GM04504 (cell line): ENCODE measurements around the gene GFPT1.
"Not testable (repeated sequence)": the region's sequence is repeated elsewhere in the genome, so short reads cannot be mapped to it uniquely, and the experiment has no call there.

ENCODE experiments used
- DNase-seq: peaks from one replicate; pipeline ENCODE4 v3.0.0-alpha.2; 2012; ENCODE audit warnings: low read depth

GFPT1 gene

DNA sequence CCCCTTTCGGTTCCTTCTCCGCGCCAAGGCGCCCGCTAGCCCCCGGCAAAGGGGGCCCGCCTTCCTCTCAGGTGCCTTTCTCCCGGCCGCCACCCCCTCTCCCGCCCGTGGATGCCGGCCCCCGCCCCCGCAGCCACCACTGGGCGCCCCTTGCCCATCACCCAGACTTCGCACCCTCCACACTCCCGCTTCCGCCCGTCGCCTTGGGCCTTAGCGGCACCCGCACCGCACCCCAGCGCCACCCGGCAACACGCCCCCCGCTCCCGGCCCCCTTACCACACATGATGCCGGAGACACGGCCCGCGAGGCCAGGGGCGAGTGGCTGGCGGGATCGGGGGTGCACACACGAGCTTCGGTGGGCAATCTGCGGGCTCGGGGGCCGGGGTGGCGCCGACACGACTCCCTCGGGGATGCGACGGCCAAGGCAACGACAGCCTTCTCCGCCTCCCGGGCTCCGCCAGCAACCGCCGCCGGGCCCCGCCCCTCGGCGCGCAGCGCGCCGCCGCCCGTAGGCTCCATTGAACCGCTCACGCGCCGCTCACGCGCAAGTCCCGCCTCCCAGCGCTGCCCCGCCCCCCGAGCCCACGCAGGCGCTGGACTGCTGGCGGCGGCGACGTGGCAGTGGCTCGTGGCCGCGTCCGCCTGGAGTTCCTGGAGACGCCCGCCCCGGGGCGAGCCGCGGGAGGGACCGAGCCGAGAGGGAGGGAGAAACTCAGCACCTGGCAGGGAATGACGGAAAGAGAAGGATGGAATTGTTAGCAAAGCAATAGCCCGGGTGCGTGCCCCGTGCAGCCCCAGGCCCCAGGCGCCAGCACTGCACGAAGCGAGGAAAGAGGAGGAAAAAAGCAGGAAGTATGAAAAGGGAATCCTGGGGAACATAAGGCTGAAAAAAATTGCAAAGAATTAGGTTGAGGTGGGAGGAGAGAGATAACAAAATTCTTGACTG is at the start of gene GFPT1:
GFPT1 (minus strand) TSS at position 439 of the 946 bp plus-strand sequence; CDS start at position 283, 156 bp downstream.
- peak; percentile 89 for DNase-seq

DNA sequence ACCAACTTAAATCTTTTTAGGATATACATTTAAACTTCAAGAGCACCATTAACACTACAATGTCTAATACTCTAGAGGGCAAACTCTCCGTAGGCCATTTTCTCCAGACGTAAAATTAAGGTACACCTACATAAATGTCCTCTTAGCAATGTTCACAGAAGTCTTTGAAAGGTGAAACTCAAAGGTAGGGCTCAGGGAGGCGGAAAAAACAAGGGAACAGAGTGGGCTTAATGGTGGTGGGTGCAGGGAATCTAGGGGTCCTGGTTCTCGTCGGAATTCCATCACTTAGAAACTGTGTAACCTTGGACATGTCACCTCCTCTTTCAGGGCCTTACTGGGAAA is 49.5 kb upstream of the GFPT1 start:
- DNase-seq: no peak

DNA sequence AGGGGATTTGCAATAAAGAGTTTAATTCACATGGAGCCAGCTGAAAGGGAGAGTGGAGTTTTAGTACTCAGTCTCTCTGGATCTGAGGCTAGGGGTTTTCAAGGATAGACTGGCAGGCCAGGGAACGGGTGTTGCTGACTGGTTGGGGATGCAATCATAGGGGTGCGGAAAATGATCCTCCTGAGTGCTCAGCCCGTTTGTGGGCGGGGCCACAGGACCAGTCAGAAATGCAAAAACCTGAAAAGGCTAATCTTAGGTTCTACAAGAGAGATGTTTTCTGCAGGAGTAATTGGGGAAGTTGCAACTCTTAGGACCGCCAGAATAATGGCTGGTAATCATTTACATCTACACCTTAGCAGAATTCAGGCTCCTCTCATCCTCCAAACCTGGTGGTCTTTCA is 47.7 kb upstream of the GFPT1 start:
- no peak for DNase-seq

DNA sequence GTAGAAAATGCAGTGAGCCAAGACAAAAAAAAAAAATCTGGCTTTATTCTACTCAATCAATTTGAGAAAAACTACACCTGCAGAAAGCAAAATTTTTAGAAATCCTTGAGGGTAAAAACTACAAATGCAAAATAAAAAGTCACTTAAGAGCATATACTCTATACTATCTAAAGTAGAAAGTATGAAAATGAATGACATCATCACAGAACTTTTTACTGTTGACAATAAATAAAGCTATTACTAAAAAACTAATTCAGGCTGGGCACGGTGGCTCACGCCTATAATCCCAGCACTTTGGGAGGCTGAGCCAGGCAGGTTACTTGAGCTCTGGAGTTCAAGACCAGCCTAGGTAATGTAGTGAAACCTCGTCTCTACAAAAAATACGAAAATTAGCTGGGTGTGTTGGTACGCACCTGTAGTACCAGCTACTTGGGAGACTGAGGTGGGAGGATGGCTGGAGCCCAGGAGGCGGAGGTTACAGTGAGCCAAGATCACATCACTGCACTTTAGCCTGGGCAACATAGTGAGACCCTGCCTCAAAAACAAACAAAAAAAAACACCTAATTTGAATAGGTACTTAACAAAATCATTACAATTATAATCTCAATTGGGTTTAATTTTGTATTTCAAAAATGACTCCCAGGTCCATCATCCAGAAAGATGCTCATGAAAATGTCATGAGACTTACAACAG is 42.6 kb upstream of the GFPT1 start:
- DNase-seq: no peak

DNA sequence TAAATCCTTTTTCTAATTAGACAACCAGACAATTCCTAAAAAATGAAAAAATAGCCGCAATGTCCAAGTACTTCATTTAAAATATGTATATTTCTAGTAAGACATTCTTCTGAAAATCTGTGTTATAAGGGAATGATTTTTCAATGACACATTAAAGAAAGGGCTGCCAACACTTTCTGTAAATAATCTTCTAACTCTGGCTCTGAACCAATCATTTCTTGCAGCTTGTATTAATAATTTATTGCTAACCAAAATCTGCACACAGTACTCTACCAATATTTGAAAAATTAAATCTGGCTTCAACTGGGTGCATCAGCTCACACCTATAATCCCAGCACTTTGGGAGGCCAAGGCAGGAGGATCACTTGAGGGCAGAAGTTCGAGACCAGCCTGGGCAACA is 42.0 kb upstream of the GFPT1 start:
- no peak for DNase-seq

DNA sequence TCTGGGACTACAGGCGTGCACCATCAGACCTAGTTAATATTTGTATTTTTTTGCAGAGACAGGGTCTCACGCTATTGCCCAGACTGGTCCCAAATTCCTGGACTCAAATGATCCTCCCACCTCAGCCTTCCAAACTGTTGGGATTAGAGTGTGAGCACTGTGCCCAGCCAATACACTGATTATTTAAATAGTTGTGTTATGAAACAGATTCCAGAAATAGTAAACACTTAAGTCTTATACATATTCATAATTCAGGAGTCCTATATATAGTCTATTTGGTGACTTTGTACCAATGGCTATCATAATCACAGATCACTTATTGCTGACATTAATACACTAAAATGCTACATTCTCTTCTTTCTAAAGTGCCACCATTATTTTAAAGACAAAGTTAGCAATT is 37.4 kb upstream of the GFPT1 start:
- DNase-seq: no peak

DNA sequence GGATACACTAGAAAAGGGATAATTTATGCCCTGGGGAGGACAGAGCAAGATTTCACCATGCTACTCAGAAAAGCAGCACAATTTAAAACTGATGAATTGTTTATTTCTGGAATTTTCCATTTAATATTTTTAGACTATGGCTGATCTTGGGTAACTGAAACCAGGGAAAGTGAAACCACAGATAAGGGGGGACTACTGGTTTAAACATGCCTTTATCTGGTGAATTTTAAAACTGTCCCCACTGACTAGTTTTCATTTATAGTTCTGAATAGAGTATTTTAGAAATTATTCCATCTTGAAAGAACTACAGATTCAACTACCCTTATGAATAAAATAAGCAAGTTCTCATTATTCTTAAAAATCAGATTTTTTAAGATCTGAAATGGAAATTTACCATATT is 35.2 kb upstream of the GFPT1 start:
- no peak for DNase-seq

DNA sequence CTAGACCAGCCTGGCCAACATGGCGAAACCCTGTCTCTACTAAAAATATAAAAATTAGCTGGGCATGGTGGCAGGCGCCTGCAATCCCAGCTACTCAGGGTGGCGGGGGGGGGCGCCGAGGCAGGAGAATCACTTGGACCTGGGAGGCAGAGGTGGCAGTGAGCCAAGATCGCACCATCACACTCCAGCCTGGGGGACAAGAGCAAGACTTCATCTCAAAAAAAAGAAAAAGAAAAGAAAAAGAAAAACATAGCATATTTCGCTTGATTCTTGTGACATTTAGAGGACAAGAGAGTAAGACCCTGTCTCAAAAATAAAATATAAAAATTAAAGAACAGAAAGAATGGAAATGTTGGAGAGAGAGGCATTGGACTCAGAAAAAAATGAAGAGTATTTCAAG is 32.1 kb upstream of the GFPT1 start:
- DNase-seq: not testable (repeated sequence)

DNA sequence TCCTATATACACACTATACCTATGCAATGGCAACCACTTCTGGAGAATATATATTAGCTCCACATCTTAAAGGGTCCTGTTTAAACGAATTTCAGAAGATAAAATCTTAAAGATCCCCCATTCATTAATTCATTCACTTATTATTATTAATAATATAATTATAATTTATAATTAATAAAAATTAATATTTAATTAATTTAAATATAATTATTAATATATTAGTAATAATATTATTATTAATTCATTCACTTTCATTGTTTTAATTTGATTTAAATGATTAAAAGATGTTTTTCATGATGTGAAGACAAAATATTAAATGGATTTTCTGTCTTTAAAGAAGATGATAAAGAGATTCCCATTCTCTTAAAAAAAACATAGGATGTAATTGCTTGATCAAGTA is 29.1 kb upstream of the GFPT1 start:
- no peak for DNase-seq

DNA sequence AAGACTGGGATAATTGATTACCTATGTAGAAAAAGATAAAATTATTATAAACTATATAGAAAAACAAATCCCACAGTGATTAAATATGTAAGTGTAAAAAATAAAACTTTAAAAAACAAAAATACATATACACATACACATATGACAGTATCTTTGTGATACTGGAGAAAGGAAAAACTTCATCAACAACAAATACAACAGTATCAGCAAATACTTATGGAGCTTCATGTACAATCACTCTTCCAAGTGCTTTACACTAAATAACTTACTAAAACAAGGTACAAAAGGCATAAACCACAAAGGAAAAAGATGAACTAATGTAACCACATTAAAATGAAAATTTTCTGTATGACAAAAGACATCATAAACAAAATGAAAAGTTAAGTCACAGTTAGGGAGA is 24.1 kb upstream of the GFPT1 start:
- DNase-seq: no peak

DNA sequence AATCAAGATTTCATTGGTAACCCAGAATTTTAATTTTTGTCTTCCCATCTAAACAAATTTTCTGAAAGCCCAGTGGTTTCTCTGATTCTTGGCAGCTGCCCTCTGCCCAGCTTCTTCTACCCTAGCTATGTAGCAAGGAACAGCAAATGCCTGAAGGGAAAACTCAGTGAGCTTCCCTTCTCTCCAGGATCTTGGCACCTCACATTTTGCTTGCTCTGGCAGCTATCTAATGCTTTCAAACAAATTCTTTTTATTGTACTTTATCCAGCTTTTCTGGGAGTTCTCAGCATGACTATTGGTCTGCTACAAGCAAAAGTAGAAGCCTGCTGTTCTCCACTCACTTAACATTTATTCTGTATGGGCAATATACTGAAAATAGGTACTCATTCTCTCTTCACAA is 18.3 kb upstream of the GFPT1 start:
- DNase-seq: no peak

DNA sequence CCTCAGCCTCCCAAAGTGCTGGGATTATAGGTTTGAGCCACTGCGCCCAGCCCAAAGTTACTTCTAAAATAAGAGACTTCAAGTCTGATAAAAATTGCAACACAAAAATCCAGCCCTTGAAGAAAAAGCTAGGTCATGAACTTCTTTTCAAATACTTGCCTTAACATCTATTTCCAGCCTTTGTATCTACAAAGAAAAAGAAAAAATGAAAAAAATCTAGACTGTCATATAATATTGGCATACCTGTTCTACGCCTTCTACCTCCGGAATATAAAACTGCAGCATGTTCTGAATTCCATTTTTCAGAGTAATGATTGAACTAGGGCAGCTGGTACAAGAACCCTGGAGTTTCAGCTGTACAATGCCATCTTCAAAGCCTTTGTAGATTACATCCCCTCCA is 13.1 kb upstream of the GFPT1 start:
- no peak for DNase-seq

DNA sequence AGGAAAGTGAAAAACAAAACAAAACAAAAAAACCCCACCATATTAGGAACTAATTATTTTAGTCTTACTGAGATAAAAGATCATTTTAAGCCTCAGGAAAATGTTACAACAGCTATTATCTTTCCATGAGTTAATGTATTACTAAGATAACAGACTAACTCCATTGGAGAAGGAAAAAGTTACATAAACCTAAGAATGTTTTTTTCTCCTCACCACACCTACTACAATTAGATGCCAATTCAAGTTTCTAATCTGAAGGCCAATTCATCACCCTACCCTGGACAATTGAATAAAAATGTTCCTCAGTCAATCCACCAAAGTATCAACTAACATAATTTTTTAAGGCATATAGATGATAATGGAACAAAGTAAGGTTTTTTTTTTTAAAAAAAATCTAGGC is 10.2 kb upstream of the GFPT1 start:
- no peak for DNase-seq

DNA sequence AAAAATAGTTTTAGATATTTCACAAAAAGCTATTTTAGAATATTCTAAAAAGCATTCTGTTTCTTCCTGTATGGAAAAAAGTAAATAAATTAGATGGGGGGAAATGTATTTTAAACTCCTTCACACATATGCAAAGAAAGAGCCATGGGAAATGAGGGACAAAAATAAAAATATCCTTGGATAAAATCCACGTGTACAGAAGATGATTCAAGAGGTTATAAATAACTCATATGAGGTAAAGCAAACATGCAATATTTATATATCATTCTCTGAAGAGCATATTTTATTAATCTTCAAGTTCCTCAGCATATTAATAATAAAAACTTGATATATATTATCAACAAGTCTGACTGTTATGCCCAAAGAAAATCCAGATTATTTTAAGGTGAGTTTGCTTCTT is 8.8 kb upstream of the GFPT1 start:
- no peak for DNase-seq

DNA sequence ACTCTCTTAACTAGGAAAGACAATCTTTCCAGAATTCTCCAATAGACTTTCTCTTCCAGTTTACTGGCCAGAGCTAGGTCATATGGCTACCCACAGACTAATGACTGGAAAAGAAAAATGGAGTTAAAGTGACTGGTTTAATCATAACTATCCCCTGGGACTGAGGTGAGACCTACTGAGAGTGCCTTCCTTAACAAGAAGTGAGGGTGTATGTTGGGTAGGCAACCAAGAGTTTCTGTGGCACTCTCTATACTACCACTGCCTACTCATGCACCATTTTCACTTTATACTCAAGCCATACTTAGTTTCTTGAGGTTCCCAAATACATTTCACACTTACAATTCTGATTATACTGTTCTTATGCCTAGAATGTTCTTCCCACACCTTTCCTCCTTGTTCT is 6.9 kb upstream of the GFPT1 start:
- no peak for DNase-seq

DNA sequence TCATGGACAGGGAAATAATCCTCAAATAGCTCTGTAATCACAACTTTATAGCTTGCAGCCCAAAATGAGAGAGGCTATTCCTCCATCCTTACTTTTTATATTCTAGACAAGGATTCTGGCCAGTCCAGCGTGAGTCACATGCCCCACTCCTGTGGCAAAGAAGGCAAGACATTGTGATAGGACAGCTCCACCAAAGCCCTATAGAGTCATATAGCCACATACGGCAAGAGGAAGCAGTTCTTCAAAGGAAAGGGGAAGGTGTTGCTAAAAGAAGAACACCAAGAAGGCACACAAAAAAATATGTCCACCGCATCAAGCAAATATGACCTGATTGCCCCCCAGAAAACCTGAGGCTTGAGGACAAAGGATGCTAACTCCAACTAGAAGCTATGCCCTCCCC is 3.4 kb upstream of the GFPT1 start:
- DNase-seq: no peak

DNA sequence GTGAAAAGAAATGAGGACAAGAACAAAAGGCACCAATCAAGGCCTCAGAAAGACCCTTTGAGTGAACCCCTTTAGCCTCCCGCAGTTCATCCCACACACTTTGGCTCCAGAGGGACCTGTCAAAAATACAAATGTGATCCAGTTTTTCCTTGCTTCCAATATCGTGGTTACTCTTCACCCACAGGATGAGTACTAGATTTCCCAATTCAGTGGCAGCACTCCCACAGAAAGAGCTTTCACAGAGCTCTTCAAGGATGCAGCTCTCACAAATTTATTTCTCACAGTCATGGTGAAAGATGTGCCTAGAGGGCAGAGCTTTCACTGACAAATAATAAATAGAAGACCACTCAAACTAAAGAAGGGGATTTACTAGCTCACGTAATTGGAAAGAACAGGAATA is 3.0 kb upstream of the GFPT1 start:
- DNase-seq: no peak

DNA sequence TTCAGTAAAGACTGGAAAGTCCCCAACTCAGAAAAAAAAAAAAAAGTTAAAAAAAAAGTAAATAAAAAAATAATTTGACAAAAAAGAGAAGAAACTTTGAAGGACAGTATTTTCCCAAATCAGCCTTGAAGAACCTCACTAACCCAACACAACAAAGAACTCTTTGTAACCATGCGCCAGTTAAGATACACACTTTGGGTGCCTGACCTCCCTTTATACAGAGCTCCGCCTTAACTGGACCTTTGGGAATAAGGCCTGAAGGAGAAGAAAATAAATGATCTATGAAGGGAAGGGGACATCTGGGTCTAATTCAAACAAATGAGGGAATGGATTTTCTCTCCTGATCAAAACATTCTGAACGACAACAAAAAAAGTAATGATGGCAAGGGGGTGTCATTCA is 2.2 kb upstream of the GFPT1 start:
- no peak for DNase-seq

DNA sequence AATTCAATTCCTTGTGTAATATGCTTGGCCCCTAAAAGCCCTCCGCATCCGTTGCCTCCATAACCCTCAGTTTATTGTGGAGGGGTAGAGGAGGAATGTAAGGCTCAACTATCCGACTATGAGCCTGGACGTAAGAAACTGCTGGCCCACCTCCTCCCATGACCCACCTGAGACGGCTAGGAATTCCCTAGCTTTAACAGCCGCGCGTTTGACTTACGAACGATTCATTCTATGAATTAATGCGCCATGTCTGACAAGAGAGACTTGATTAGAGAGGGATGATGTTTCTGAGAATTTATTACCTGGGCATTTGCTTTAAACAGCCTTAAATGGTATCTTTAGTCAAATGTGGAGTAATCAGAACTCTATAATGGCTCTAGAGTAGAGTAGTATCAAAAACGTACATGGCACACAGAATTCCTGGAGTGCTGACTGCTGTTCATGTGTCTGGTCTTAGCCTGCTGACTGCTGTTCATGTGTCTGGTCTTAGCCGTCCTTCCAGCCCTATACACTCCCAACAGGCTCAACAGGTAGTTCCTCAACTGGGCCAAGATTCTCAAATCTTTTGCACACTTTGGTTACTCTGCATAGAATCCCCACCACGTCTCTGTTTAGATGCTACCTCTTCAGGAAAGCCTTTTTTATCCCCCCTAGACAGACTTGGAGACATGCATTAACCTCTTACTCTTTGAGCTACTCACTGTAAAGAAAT is 899 bp upstream of the GFPT1 start:
- DNase-seq: no peak

DNA sequence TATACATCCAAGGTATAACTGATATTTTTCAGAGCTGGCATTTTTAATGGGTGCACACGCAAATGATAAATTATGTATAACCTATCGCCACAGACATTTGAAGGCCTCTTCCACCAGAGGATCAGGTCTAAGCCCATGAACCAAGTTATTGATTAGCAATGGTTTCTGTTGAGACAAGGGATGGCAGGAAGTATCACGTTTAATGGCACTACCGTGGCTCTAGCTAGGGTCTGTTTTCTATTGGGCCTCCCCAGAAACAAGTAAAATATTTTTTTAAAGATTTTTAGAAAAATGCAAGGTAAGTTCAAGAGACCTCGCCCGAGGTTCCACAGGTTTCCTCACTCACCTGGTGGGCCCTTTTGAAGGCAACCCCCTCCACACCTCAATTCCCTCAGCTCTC is 667 bp downstream of the GFPT1 start:
- no peak for DNase-seq

DNA sequence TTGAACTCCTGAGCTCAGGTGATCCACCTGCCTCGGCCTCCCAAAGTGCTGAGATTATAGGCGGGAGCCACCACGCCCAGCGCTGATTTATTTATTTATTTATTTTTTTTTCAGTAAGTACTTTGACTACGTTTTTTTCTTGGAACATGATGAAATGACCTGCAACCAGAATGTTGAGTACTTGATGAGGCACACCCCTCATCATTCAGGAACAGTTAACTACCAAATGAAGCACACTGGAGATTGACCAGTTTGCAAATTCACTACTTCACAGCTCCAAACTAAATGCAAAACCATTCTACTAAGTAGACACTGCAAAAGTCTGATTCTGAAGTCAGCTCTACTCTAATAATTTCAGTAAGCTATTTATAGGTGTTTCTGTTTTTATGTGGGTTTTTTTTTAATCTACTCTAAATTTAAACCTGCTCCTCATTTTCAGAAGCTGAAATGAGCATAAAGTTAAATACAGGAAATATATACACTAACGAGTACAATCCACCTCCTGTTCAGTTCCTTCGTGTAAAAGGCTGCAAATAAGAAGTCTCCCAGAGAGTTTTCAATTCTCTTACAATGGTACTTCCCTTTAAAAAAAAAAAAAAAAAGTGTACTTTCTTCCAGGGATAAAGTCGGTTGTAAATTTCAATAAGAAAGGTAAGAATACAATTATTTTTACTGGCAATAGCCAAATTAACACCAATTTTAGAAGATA is 1.4 kb downstream of the GFPT1 start:
- DNase-seq: peak; percentile 17

DNA sequence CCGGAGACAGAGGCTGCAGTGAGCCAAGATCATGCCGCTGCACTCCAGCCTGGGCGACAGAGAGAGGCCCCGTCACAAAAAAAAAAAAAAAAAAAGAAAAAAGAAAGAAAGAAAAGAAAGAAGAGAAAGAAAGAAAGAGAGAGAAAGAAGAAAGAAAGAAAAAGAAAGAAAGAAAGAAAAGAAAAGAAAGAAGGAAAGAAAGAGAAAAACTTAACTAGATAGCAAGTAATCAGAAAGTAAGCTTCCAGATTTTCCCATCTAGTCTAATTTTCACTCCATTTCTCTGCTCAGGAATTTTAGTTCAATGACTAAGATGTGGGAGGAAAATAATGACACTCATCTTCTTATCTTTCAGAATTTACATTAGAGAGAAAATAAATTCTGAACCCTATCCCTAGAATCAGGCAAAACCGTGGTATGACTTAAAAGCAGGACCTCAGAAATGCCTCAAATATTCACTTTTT is 2.4 kb downstream of the GFPT1 start:
- no peak for DNase-seq
